Keratinocyte (primary cell): ENCODE data around the gene FAAP20.

Experiments
- CTCF ChIP-seq, 3 experiments: IDR thresholded peaks in 1 of 3; conservative IDR thresholded peaks in 1 of 3; optimal IDR thresholded peaks in 1 of 3; 2 replicates in 2 of 3; 3 replicates in 1 of 3; pipeline versions ENCODE3 to v1.5.1; 2011; ENCODE audit warnings: low read length in 3 of 3, mild to moderate bottlenecking in 3 of 3, moderate library complexity in 2 of 3, control low read depth in 1 of 3, inconsistent platforms in 1 of 3; ENCODE audit not compliant: insufficient read depth in 2 of 3; ENCODE audit errors: extremely low read depth in 1 of 3
- EZH2 ChIP-seq: IDR thresholded peaks from one replicate; pipeline ENCODE4 v1.6.1; 2012; ENCODE audit warnings: inconsistent platforms, mild to moderate bottlenecking, low read length, moderate library complexity

GRCh38 chr1:2241820-2242219 lies 47.2 kb upstream of the FAAP20 start:
- TF ChIP-seq EZH2 (no peak), CTCF (optimal IDR thresholded peaks at IDR 0.05 in 1 of 3, IDR thresholded peaks at IDR 0.05 in 1 of 3, conservative IDR thresholded peaks at IDR 0.05 in 1 of 3; ENCODE audit: extremely low read depth in 1 of 3, insufficient read depth in 2 of 3, low read length in 3 of 3) (no peak)
